Mesothelial cell of epicardium (in vitro differentiated cells): ENCODE data around the gene DMRTB1. TPM values are rescaled to one million over a fixed set of nuclear protein-coding genes. Genes with fewer than 3 reads are reported as not detected.

ENCODE experiments used
- DNase-seq, 2 experiments: peaks; one replicate each; pipeline ENCODE4 v3.0.0; 2021; ENCODE audit warnings: low spot score in 2 of 2; ENCODE audit not compliant: unreplicated experiment in 2 of 2
- H3K27ac Mint-ChIP-seq: 2 replicates; pipeline ENCODE4 v1.8.0; 2021; ENCODE audit warnings: mixed read lengths
- H3K27me3 Mint-ChIP-seq: 2 replicates; pipeline ENCODE4 v1.8.0; 2021; ENCODE audit warnings: low read depth, mixed read lengths
- H3K36me3 Mint-ChIP-seq: 2 replicates; pipeline ENCODE4 v1.8.0; 2021; ENCODE audit warnings: mixed read lengths
- H3K4me1 Mint-ChIP-seq: 2 replicates; pipeline ENCODE4 v1.8.0; 2021; ENCODE audit warnings: mixed read lengths
- H3K4me3 Mint-ChIP-seq: 2 replicates; pipeline ENCODE4 v1.8.0; 2021; ENCODE audit warnings: mild to moderate bottlenecking, moderate library complexity, mixed read lengths
- H3K9me3 Mint-ChIP-seq: 2 replicates; pipeline ENCODE4 v1.8.0; 2021; ENCODE audit warnings: mixed read lengths
- CTCF ChIP-seq: fragments of 200-600 bp; sonication (generic); IDR thresholded peaks from one replicate; pipeline ENCODE4 v1.5.0; 2021; ENCODE audit warnings: antibody characterized with exemption; ENCODE audit not compliant: unreplicated experiment
- total RNA-seq: library from RNA; stranded (reverse); gene quantifications from 3 replicates; pipeline ENCODE4 v1.2.1, GENCODE V29; 2021

The DMRTB1 gene
- total RNA-seq: not detected in 3 replicates

- Mint-ChIP-seq H3K36me3 (no peaks in the 10 kb centered on the region), H3K4me3 (no peak within 1 kb of the TSS), H3K4me1 (no peaks in the 10 kb centered on the region), H3K27ac (no peak within 1 kb of the TSS), H3K9me3 (no peaks in the 10 kb centered on the region), H3K27me3 (no peaks in the 10 kb centered on the region)
- no peak for DNase-seq
- no peak for TF ChIP-seq CTCF
Measured at GRCh38 chr1:53459321-53460175, at the start of gene DMRTB1. Gene DMRTB1 (plus strand): TSS chr1:53459399. CDS start chr1:53459454, 55 bp downstream.

GRCh38 chr1:53409695-53410094 is 49.5 kb upstream of the DMRTB1 start:
- H3K27ac Mint-ChIP-seq: no peak overlapping the region
- peaks cover 12% of the 10 kb centered on the region for H3K4me1 Mint-ChIP-seq
- DNase-seq: no peak
- H3K9me3 Mint-ChIP-seq: no peaks in the 10 kb centered on the region
- H3K4me3 Mint-ChIP-seq: no peak overlapping the region
- TF ChIP-seq CTCF: no peak
- peaks cover 30% of the 10 kb centered on the region for H3K27me3 Mint-ChIP-seq
- H3K36me3 Mint-ChIP-seq: no peaks in the 10 kb centered on the region

- no peak for DNase-seq
- TF ChIP-seq CTCF: no peak
- no peaks in the 10 kb centered on the region for H3K36me3 Mint-ChIP-seq
- H3K4me3 Mint-ChIP-seq: no peak overlapping the region
- no peaks in the 10 kb centered on the region for H3K9me3 Mint-ChIP-seq
- H3K4me1 Mint-ChIP-seq: peaks cover 11% of the 10 kb centered on the region
- peaks cover 30% of the 10 kb centered on the region for H3K27me3 Mint-ChIP-seq
- H3K27ac Mint-ChIP-seq: no peak overlapping the region
Measured at GRCh38 chr1:53410100-53410541, 49.1 kb upstream of the DMRTB1 start.

- H3K27me3 Mint-ChIP-seq: peaks cover 30% of the 10 kb centered on the region
- no peaks in the 10 kb centered on the region for H3K36me3 Mint-ChIP-seq
Measured at GRCh38 chr1:53410701-53411100, 48.5 kb upstream of the DMRTB1 start.

GRCh38 chr1:53411541-53412152 is 47.6 kb upstream of the DMRTB1 start:
- no peaks in the 10 kb centered on the region for H3K36me3 Mint-ChIP-seq
- TF ChIP-seq CTCF: no peak
- DNase-seq: no peak
- H3K9me3 Mint-ChIP-seq: no peaks in the 10 kb centered on the region
- H3K27ac Mint-ChIP-seq: no peak overlapping the region
- no peak overlapping the region for H3K4me3 Mint-ChIP-seq
- peaks cover 25% of the 10 kb centered on the region for H3K27me3 Mint-ChIP-seq
- peaks cover 9% of the 10 kb centered on the region for H3K4me1 Mint-ChIP-seq

More at GRCh38 chr1:53410701-53411100, 48.5 kb upstream of the DMRTB1 start:
- no peak for TF ChIP-seq CTCF
- H3K27ac Mint-ChIP-seq: no peak overlapping the region
- H3K9me3 Mint-ChIP-seq: no peaks in the 10 kb centered on the region
- H3K4me1 Mint-ChIP-seq: peaks cover 9% of the 10 kb centered on the region
- H3K4me3 Mint-ChIP-seq: no peak overlapping the region
- DNase-seq: no peak
